Measurements from ENCODE around the gene MIDN. TPM values are rescaled to one million over a fixed set of nuclear protein-coding genes. Genes with fewer than 3 reads are reported as not detected.
A peak's percentile ranks its signal among the peaks of the same experiment; 100 is the strongest.

MIDN gene
- total and polyA plus RNA-seq, 10 of the 15 experiments (the other 5 are each of a cell fraction or from before 2014, with no cell fraction given), result 0.38 to 51.5 (median 7.2) TPM

GRCh38 chr19:1250437-1251260 lies 2.3 kb downstream of the MIDN start (continued):
- TF ChIP-seq MEF2A (IDR thresholded peaks at IDR 0.05; ENCODE audit: insufficient read depth, low read depth, low read length) (no peak), E4F1 (IDR thresholded peaks at IDR 0.05; ENCODE audit: borderline replicate concordance, partially characterized antibody) (no peak), MAX (IDR thresholded peaks at IDR 0.05; ENCODE audit: low read depth, low read length) (no peak), BCL3 (IDR thresholded peaks at IDR 0.05; ENCODE audit: borderline replicate concordance, insufficient read depth, low read depth, low read length, poor library complexity, severe bottlenecking) (no peak), IKZF2 (IDR thresholded peaks at IDR 0.05) (no peak; a peak in 1 of 4 replicates), TARDBP (IDR thresholded peaks at IDR 0.05; ENCODE audit: borderline replicate concordance) (no peak), CHD1 (IDR thresholded peaks at IDR 0.05; ENCODE audit: low read depth, low read length) (no peak), SMAD5 (IDR thresholded peaks at IDR 0.05; ENCODE audit: low read depth) (no peak), POLR2AphosphoS5 (IDR thresholded peaks at IDR 0.05; ENCODE audit: low read length) (no peak), BHLHE40 (IDR thresholded peaks at IDR 0.05; ENCODE audit: borderline replicate concordance in 1 of 2, low read depth in 2 of 2, low read length in 1 of 2) (peak in 1 of 2 experiments; percentile 56; a peak in 2 of 4 replicates), TCF3 (IDR thresholded peaks at IDR 0.05; ENCODE audit: borderline replicate concordance, insufficient read depth, low read depth, low read length) (no peak), WRNIP1 (IDR thresholded peaks at IDR 0.05; ENCODE audit: borderline replicate concordance, low read depth, low read length) (no peak), TCF7 (IDR thresholded peaks at IDR 0.05; ENCODE audit: borderline replicate concordance) (no peak), ELK1 (IDR thresholded peaks at IDR 0.05; ENCODE audit: low read depth, low read length) (no peak), ZBTB4 (CRISPR knock-in tag; IDR thresholded peaks at IDR 0.05) (no peak)

All from GM12878 (cell line).